Measurements from ENCODE around the gene AKT2. TPM values are rescaled to one million over a fixed set of nuclear protein-coding genes. Genes with fewer than 3 reads are reported as not detected.

Gene AKT2
- total RNA-seq, 2 donors from 2014 or later = 190 to 208 TPM

DNA sequence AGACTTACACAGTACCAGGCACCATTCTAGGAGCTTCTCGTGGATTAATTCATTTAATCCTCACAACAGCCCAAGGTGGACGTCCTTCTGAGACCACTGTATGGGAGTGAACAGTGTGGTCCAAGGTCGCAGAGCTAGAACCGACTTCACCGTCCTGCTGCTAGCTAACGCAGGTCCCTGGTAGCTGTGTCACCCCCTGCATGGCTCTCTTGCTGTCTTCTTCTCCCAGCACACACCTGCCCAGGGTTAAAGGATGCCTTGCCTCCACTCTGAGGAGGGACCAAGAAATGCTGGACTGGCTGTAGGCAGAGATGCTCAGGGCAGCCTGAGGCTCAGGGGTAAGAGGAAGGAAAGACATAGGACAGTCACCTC, 3.0 kb downstream of the AKT2 start:
- DNase-seq = no peak
- H3K4me1 ChIP-seq (ENCODE audit: control insufficient read depth, insufficient read depth, low read length) = peaks cover 10% of the 10 kb centered on the region
- peaks cover 10% of the 10 kb centered on the region for H3K36me3 ChIP-seq (ENCODE audit: control insufficient read depth, insufficient read depth, low read length)
- TF ChIP-seq, protein P1, sequence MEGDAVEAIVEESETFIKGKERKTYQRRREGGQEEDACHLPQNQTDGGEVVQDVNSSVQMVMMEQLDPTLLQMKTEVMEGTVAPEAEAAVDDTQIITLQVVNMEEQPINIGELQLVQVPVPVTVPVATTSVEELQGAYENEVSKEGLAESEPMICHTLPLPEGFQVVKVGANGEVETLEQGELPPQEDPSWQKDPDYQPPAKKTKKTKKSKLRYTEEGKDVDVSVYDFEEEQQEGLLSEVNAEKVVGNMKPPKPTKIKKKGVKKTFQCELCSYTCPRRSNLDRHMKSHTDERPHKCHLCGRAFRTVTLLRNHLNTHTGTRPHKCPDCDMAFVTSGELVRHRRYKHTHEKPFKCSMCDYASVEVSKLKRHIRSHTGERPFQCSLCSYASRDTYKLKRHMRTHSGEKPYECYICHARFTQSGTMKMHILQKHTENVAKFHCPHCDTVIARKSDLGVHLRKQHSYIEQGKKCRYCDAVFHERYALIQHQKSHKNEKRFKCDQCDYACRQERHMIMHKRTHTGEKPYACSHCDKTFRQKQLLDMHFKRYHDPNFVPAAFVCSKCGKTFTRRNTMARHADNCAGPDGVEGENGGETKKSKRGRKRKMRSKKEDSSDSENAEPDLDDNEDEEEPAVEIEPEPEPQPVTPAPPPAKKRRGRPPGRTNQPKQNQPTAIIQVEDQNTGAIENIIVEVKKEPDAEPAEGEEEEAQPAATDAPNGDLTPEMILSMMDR (conservative IDR thresholded peaks at IDR 0.05) = no peak
- H3K27me3 ChIP-seq (ENCODE audit: control insufficient read depth, insufficient read depth, low read length, poor library complexity, severe bottlenecking) = no peaks in the 10 kb centered on the region
- WGBS, 2 experiments (ENCODE audit: insufficient coverage in 1 of 2, insufficient read length in 1 of 2) = 92 to 100% methylated on average over 4 to 6 of the region's 6 CpGs
- no peak overlapping the region for H3K27ac Mint-ChIP-seq
- H3K9me3 ChIP-seq (ENCODE audit: control insufficient read depth, low read length) = no peaks in the 10 kb centered on the region
- H3K27me3 Mint-ChIP-seq (ENCODE audit: insufficient read depth) = no peaks in the 10 kb centered on the region
- H3K9me3 Mint-ChIP-seq = no peaks in the 10 kb centered on the region
- H3K4me3 ChIP-seq (ENCODE audit: low read length) = no peak overlapping the region
- no peaks in the 10 kb centered on the region for H3K36me3 Mint-ChIP-seq (ENCODE audit: low read depth)
- H3K4me3 Mint-ChIP-seq = no peak overlapping the region
- H3K27ac ChIP-seq (ENCODE audit: low read depth, low read length) = no peak overlapping the region
- peaks cover 48% of the 10 kb centered on the region for H3K4me1 Mint-ChIP-seq
- H3K9ac ChIP-seq (ENCODE audit: extremely low read depth, low read length, poor library complexity, severe bottlenecking) = no peak overlapping the region

- no peaks in the 10 kb centered on the region for H3K9me3 ChIP-seq (ENCODE audit: control insufficient read depth, low read length)
- TF ChIP-seq, protein P1 (conservative IDR thresholded peaks at IDR 0.05) = no peak
- H3K27me3 ChIP-seq (ENCODE audit: control insufficient read depth, insufficient read depth, low read length, poor library complexity, severe bottlenecking) = no peaks in the 10 kb centered on the region
- Mint-ChIP-seq H3K9me3 (no peaks in the 10 kb centered on the region), H3K4me3 (no peak overlapping the region), H3K36me3 (ENCODE audit: low read depth) (no peaks in the 10 kb centered on the region), H3K27ac (peak overlapping the region; percentile 44), H3K27me3 (ENCODE audit: insufficient read depth) (no peaks in the 10 kb centered on the region), H3K4me1 (peaks cover 47% of the 10 kb centered on the region)
- peaks cover 10% of the 10 kb centered on the region for H3K4me1 ChIP-seq (ENCODE audit: control insufficient read depth, insufficient read depth, low read length)
- WGBS, 2 experiments (ENCODE audit: insufficient coverage in 1 of 2, insufficient read length in 1 of 2) = 88 to 93% methylated on average over 8 to 11 of the region's 14 CpGs
- DNase-seq = no peak
- no peak overlapping the region for H3K4me3 ChIP-seq (ENCODE audit: low read length)
- H3K36me3 ChIP-seq (ENCODE audit: control insufficient read depth, insufficient read depth, low read length) = peaks cover 10% of the 10 kb centered on the region
- H3K9ac ChIP-seq (ENCODE audit: extremely low read depth, low read length, poor library complexity, severe bottlenecking) = no peak overlapping the region
- H3K27ac ChIP-seq (ENCODE audit: low read depth, low read length) = no peak overlapping the region
Measured at GRCh38 chr19:40281381-40282208, 3.5 kb downstream of the AKT2 start.

GRCh38 chr19:40280608-40281221, 4.4 kb downstream of the AKT2 start:
- Histone ChIP-seq H3K27ac (ENCODE audit: low read depth, low read length) (no peak overlapping the region), H3K9ac (ENCODE audit: extremely low read depth, low read length, poor library complexity, severe bottlenecking) (no peak overlapping the region), H3K4me1 (ENCODE audit: control insufficient read depth, insufficient read depth, low read length) (peaks cover 10% of the 10 kb centered on the region), H3K36me3 (ENCODE audit: control insufficient read depth, insufficient read depth, low read length) (peaks cover 10% of the 10 kb centered on the region), H3K27me3 (ENCODE audit: control insufficient read depth, insufficient read depth, low read length, poor library complexity, severe bottlenecking) (no peaks in the 10 kb centered on the region), H3K4me3 (ENCODE audit: low read length) (no peak overlapping the region), H3K9me3 (ENCODE audit: control insufficient read depth, low read length) (no peaks in the 10 kb centered on the region)
- no peaks in the 10 kb centered on the region for H3K36me3 Mint-ChIP-seq (ENCODE audit: low read depth)
- no peaks in the 10 kb centered on the region for H3K9me3 Mint-ChIP-seq
- WGBS, 2 experiments (ENCODE audit: insufficient coverage in 1 of 2, insufficient read length in 1 of 2) = 82 to 92% methylated on average over 7 to 10 of the region's 10 CpGs
- peak; percentile 83 for DNase-seq
- H3K27me3 Mint-ChIP-seq (ENCODE audit: insufficient read depth) = no peaks in the 10 kb centered on the region
- TF ChIP-seq, protein P1 (conservative IDR thresholded peaks at IDR 0.05) = no peak
- H3K4me1 Mint-ChIP-seq = peaks cover 44% of the 10 kb centered on the region
- no peak overlapping the region for H3K4me3 Mint-ChIP-seq
- peak overlapping the region; percentile 89 for H3K27ac Mint-ChIP-seq
